ENCODE data around the gene PSENEN. TPM values are rescaled to one million over a fixed set of nuclear protein-coding genes. Genes with fewer than 3 reads are reported as not detected.

The PSENEN gene
- total RNA-seq, 2 donors from 2014 or later = 10.6 to 21.1 TPM

GRCh38 chr19:35718345-35719041 is 27.0 kb upstream of the PSENEN start:
- DNase-seq (peak; percentile 55 to 63 (median 58)), ATAC-seq (no peak)
- peaks cover 34% of the 10 kb centered on the region for H3K4me1 ChIP-seq
- TF ChIP-seq CTCF (IDR thresholded peaks at IDR 0.05) (no peak), POLR2A (IDR thresholded peaks at IDR 0.05) (peak in 1 of 3 donors; percentile 36)
- H3K27ac ChIP-seq = peak overlapping the region; percentile 62 to 90 (median 80)
- 1 to 3% methylated on average over 14 to 42 of the region's 42 CpGs for WGBS, 2 donors
- no peaks in the 10 kb centered on the region for H3K27me3 ChIP-seq
- intact Hi-C loops (cut with DNase I) = loop anchor here (10.0 kb wide), 1 partner anchor 164 kb away; no protein-coding TSS in a partner anchor
- peak overlapping the region; percentile 45 to 88 for H3K4me3 ChIP-seq
- peaks cover 4 to 12% of the 10 kb centered on the region in 2 donors for H3K36me3 ChIP-seq (replicated peaks in 1 of 2; ENCODE audit: insufficient read depth in 1 of 2, low read depth in 2 of 2)
- H3K9me3 ChIP-seq = no peaks in the 10 kb centered on the region

GRCh38 chr19:35719402-35720162 is 25.9 kb upstream of the PSENEN start:
- ATAC-seq = no peak
- H3K36me3 ChIP-seq (replicated peaks in 1 of 2; ENCODE audit: insufficient read depth in 1 of 2, low read depth in 2 of 2) = peaks cover 13 to 18% of the 10 kb centered on the region in 2 donors
- no peaks in the 10 kb centered on the region for H3K27me3 ChIP-seq
- no peak overlapping the region for H3K4me3 ChIP-seq
- peaks cover 34% of the 10 kb centered on the region for H3K4me1 ChIP-seq
- intact Hi-C loops (cut with DNase I) = loop anchor here (10.0 kb wide), 1 partner anchor 165 kb away; no protein-coding TSS in a partner anchor
- H3K9me3 ChIP-seq = no peaks in the 10 kb centered on the region
- DNase-seq = no peak
- no peak for TF ChIP-seq CTCF (IDR thresholded peaks at IDR 0.05)
- TF ChIP-seq POLR2A (IDR thresholded peaks at IDR 0.05) = no peak
- H3K27ac ChIP-seq = no peak overlapping the region
- WGBS, 2 donors = 73 to 77% methylated on average over 21 to 32 of the region's 32 CpGs

DNA sequence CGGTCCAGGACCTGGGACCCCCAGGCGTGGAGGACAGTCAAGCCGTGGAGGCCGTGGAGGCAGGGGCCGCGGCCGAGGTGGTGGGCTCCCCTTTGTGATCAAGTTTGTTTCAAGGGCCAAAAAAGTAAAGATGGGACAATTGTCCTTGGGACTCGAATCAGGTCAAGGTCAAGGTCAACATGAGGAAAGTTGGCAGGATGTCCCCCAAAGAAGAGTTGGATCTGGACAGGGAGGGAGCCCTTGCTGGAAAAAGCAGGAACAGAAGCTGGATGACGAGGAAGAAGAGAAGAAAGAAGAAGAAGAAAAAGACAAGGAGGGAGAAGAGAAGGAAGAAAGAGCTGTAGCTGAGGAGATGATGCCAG is 25.3 kb upstream of the PSENEN start:
- Histone ChIP-seq H3K36me3 (replicated peaks in 1 of 2; ENCODE audit: insufficient read depth in 1 of 2, low read depth in 2 of 2) (peaks cover 18 to 23% of the 10 kb centered on the region in 2 donors), H3K27ac (no peak overlapping the region), H3K4me1 (peaks cover 32% of the 10 kb centered on the region), H3K9me3 (no peaks in the 10 kb centered on the region), H3K27me3 (no peaks in the 10 kb centered on the region), H3K4me3 (no peak overlapping the region)
- WGBS, 2 donors = 85 to 89% methylated on average over 8 to 9 of the region's 9 CpGs
- no peak for DNase-seq
- no peak for ATAC-seq
- intact Hi-C loops (cut with DNase I) = no loop called here
- TF ChIP-seq POLR2A (IDR thresholded peaks at IDR 0.05) (no peak), CTCF (IDR thresholded peaks at IDR 0.05) (no peak)

DNA sequence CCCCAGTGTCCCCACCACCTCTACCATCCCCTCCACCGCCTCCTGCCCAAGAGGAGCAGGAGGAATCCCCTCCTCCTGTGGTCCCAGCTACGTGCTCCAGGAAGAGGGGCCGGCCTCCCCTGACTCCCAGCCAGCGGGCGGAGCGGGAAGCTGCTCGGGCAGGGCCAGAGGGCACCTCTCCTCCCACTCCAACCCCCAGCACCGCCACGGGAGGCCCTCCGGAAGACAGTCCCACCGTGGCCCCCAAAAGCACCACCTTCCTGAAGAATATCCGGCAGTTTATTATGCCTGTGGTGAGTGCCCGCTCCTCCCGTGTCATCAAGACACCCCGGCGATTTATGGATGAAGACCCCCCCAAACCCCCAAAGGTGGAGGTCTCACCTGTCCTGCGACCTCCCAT is 24.8 kb upstream of the PSENEN start:
- Histone ChIP-seq H3K27ac (no peak overlapping the region), H3K27me3 (no peaks in the 10 kb centered on the region), H3K4me3 (no peak overlapping the region), H3K9me3 (no peaks in the 10 kb centered on the region), H3K36me3 (replicated peaks in 1 of 2; ENCODE audit: insufficient read depth in 1 of 2, low read depth in 2 of 2) (peaks cover 23 to 28% of the 10 kb centered on the region in 2 donors), H3K4me1 (peaks cover 27% of the 10 kb centered on the region)
- intact Hi-C loops (cut with DNase I) = no loop called here
- no peak for TF ChIP-seq POLR2A (IDR thresholded peaks at IDR 0.05)
- no peak for TF ChIP-seq CTCF (IDR thresholded peaks at IDR 0.05)
- ATAC-seq = no peak
- no peak for DNase-seq
- 76 to 93% methylated on average over 4 to 12 of the region's 17 CpGs for WGBS, 2 donors
